Body of pancreas (tissue), 4 donors: ENCODE measurements around the gene ABCG1. TPM values are rescaled to one million over a fixed set of nuclear protein-coding genes. Genes with fewer than 3 reads are reported as not detected.
A peak's percentile ranks its signal among the peaks of the same experiment; 100 is the strongest.

Source experiments
- ATAC-seq: fragments of 150-250 bp; one replicate; pipeline ENCODE4 v1.9.1; 2016
- DNase-seq, 4 donors: peaks; one replicate each; pipeline ENCODE4 v3.0.0-alpha.2; 2019
- H3K27ac ChIP-seq, 4 donors: fragments of 200-600 bp; sonication (generic); 1 replicate in 3 of 4; 2 replicates in 1 of 4; pipeline versions ENCODE4 v1.5.1 to v1.6.1; 2016 to 2019; ENCODE audit warnings: mild to moderate bottlenecking in 1 of 4, mixed read lengths in 1 of 4, moderate library complexity in 1 of 4
- H3K27me3 ChIP-seq, 2 donors: fragments of 200-600 bp; sonication (generic); one replicate each; pipeline ENCODE4 v1.6.0; 2016; ENCODE audit warnings: mild to moderate bottlenecking in 1 of 2
- H3K36me3 ChIP-seq, 2 donors: fragments of 200-600 bp; sonication (generic); replicated peaks in 1 of 2; 2 replicates each; pipeline ENCODE4 v1.5.1; 2016; ENCODE audit warnings: low read depth in 2 of 2; ENCODE audit not compliant: insufficient read depth in 1 of 2
- H3K4me1 ChIP-seq: fragments of 200-600 bp; sonication (generic); one replicate; pipeline ENCODE4 v1.6.0; 2016
- H3K4me3 ChIP-seq, 2 donors: fragments of 200-600 bp; sonication (generic); 1 replicate in 1 of 2; 2 replicates in 1 of 2; pipeline ENCODE4 v1.5.1; 2016 to 2019
- H3K9me3 ChIP-seq, 3 donors: fragments of 200-600 bp; sonication (generic); 1 replicate in 2 of 3; 2 replicates in 1 of 3; pipeline ENCODE4 v1.5.1; 2016
- CTCF ChIP-seq, 7 experiments: fragments of 450-650 bp in 4 of 7; fragments of 200-600 bp in 3 of 7; sonication (generic) in 3 of 7; IDR thresholded peaks; one replicate each; pipeline ENCODE4 v1.5.1; 2016 to 2019; ENCODE audit warnings: antibody characterized with exemption in 7 of 7
- POLR2A ChIP-seq, 3 donors: fragments of 450-650 bp; IDR thresholded peaks; one replicate each; pipeline ENCODE4 v1.6.1; 2016; ENCODE audit warnings: antibody characterized with exemption in 3 of 3, mild to moderate bottlenecking in 2 of 3
- WGBS, 2 donors: methylation state at CpG; one replicate each; pipeline ENCODE4 v1.1.5; 2017; 5-methylcytosine and 5-hydroxymethylcytosine counted together
- intact Hi-C: fragments of 100-400 bp; cut with DNase I; formaldehyde crosslinking; loops from one replicate; pipeline ENCODE4 v1.15.1; 2023
- total RNA-seq, 2 donors: library from RNA; depleted of rRNA; stranded (reverse); fragments of >200 nt; gene quantifications; one replicate each; pipeline ENCODE4 v1.1.0, GENCODE V29; 2016

Gene ABCG1
- total RNA-seq, 2 donors from 2014 or later = 7.5 to 7.6 TPM

DNA sequence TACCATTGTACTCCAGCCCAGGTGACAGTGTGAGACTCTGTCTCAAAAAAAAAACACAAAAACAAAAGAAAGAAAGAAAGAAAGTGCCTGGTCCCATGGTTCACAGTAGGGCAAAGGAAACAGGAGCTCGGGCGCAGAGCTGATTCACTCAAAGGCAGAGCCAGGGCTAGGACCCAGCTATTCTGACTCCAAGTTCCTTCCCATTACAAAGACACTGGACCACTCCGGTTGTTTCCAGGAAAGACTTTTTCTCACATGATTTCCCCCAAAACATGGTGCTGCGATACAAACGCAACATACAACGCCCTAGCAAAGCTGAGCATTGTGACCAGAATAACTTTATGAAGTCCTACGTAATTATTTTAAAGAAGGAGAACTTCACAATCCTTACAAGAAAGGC lies 10.7 kb downstream of the ABCG1 start:
- H3K27me3 ChIP-seq = no peaks in the 10 kb centered on the region
- no peak overlapping the region for H3K4me3 ChIP-seq
- no peaks in the 10 kb centered on the region for H3K9me3 ChIP-seq
- intact Hi-C loops = no loop called here
- WGBS, 2 donors = 79 to 86% methylated on average over 7 of the region's 7 CpGs
- no peak for DNase-seq
- TF ChIP-seq POLR2A (IDR thresholded peaks at IDR 0.05) = no peak
- TF ChIP-seq CTCF (IDR thresholded peaks at IDR 0.05) = no peak
- no peak overlapping the region for H3K27ac ChIP-seq
- peaks cover 28% of the 10 kb centered on the region for H3K4me1 ChIP-seq
- no peaks in the 10 kb centered on the region for H3K36me3 ChIP-seq
- no peak for ATAC-seq

DNA sequence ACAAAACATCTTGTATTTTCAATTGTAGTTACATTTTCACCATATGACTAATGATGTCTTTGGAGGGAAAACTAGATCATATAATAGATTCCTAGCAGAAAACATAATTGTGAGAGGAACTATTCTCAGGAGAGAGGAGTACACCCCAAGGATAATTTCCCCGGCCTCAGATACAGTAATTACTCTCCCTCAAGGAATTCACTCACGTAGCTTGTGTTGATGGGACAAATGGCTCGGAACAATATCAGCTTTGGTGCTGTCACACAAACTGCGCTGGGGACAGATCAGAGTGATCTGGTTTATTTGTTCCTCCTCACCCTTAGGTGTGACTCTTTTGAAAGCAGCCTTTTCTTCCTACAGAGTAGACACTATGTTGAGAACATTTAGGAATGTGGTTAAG lies 11.2 kb downstream of the ABCG1 start:
- no peaks in the 10 kb centered on the region for H3K9me3 ChIP-seq
- no peak overlapping the region for H3K4me3 ChIP-seq
- no peak for ATAC-seq
- no peak overlapping the region for H3K27ac ChIP-seq
- no peak for DNase-seq
- no peaks in the 10 kb centered on the region for H3K36me3 ChIP-seq
- WGBS, 2 donors = 92 to 95% methylated on average over 4 of the region's 4 CpGs
- H3K27me3 ChIP-seq = no peaks in the 10 kb centered on the region
- intact Hi-C loops = no loop called here
- H3K4me1 ChIP-seq = peaks cover 32% of the 10 kb centered on the region
- no peak for TF ChIP-seq CTCF (IDR thresholded peaks at IDR 0.05)
- TF ChIP-seq POLR2A (IDR thresholded peaks at IDR 0.05) = no peak

- H3K27ac ChIP-seq = no peak overlapping the region
Measured at GRCh38 chr21:42230636-42231035, 11.7 kb downstream of the ABCG1 start.

DNA sequence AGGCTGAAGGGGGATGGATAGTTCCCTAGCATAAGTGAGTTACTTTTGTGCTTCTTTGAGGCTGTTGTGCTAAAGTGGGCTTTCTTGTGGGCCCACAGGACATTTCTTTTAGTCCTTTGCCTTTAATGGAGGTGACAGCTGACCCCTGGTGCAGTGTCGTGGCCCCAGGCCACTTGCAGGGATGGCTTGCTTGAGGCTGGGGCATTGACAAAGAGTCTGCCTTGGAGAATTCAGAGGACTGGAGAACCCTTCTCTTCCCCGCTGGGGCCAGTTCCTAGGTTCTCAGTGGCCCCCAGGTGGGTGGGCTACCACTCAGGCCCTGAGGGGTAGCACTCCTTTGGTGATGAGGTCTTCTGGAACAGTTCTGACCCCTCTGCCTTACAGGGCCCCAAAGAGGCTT lies 12.8 kb downstream of the ABCG1 start:
- Histone ChIP-seq H3K27ac (no peak overlapping the region), H3K4me1 (peaks cover 45% of the 10 kb centered on the region), H3K27me3 (no peaks in the 10 kb centered on the region), H3K4me3 (no peak overlapping the region), H3K9me3 (no peaks in the 10 kb centered on the region), H3K36me3 (no peaks in the 10 kb centered on the region)
- ATAC-seq (no peak), DNase-seq (no peak)
- TF ChIP-seq CTCF (IDR thresholded peaks at IDR 0.05) = no peak
- TF ChIP-seq POLR2A (IDR thresholded peaks at IDR 0.05) = no peak
- WGBS, 2 donors = 83 to 95% methylated on average over 1 to 2 of the region's 2 CpGs
- intact Hi-C loops = no loop called here

More at GRCh38 chr21:42230636-42231035, 11.7 kb downstream of the ABCG1 start:
- ATAC-seq (no peak), DNase-seq (no peak)
- no peak overlapping the region for H3K4me3 ChIP-seq
- no peaks in the 10 kb centered on the region for H3K27me3 ChIP-seq
- WGBS, 2 donors = 73 to 84% methylated on average over 11 to 13 of the region's 13 CpGs
- TF ChIP-seq POLR2A (IDR thresholded peaks at IDR 0.05) (no peak), CTCF (IDR thresholded peaks at IDR 0.05) (no peak)
- intact Hi-C loops = no loop called here
- no peaks in the 10 kb centered on the region for H3K9me3 ChIP-seq
- peaks cover 37% of the 10 kb centered on the region for H3K4me1 ChIP-seq
- no peaks in the 10 kb centered on the region for H3K36me3 ChIP-seq

GRCh38 chr21:42232176-42232825 lies 13.4 kb downstream of the ABCG1 start:
- peak overlapping the region in 3 of 4 donors; percentile 58 to 78 (median 65) for H3K27ac ChIP-seq
- ATAC-seq (no peak), DNase-seq (no peak)
- intact Hi-C loops = no loop called here
- no peaks in the 10 kb centered on the region for H3K36me3 ChIP-seq
- TF ChIP-seq POLR2A (IDR thresholded peaks at IDR 0.05) = no peak
- TF ChIP-seq CTCF (IDR thresholded peaks at IDR 0.05) = no peak
- WGBS, 2 donors = 71 to 79% methylated on average over 8 of the region's 8 CpGs
- no peaks in the 10 kb centered on the region for H3K9me3 ChIP-seq
- H3K4me1 ChIP-seq = peaks cover 45% of the 10 kb centered on the region
- H3K27me3 ChIP-seq = no peaks in the 10 kb centered on the region
- no peak overlapping the region for H3K4me3 ChIP-seq
